IMR-90 (cell line): ENCODE measurements around the gene PPP6R1. TPM values are rescaled to one million over a fixed set of nuclear protein-coding genes. Genes with fewer than 3 reads are reported as not detected.

Experiments
- ATAC-seq: fragments of 200-7000 bp; cut with Tn5 transposase; 2 replicates; pipeline ENCODE4 v1.9.1; 2020; ENCODE audit warnings: low read depth, mild to moderate bottlenecking, moderate library complexity
- BruUV-seq: library from RNA; stranded (reverse); fragments of 400-500 nt; replicated peaks from 2 replicates; lab custom pipeline; 2021; lab: Mats Ljungman, UMichigan
- CTCF ChIA-PET: fragments of 300-600 bp; formaldehyde crosslinking; extraction: SDS; loops from one replicate; lab custom pipeline; 2021; ENCODE audit warnings: antibody characterized with exemption; lab: Yijun Ruan, JAX
- POLR2A ChIA-PET: fragments of 300-600 bp; sonication (Branson Sonifier 250); formaldehyde crosslinking; loops from one replicate; lab custom pipeline; 2022; ENCODE audit warnings: antibody characterized with exemption; ENCODE audit not compliant: unreplicated experiment; lab: Charles Lee
- DNase-seq: peaks from one replicate; pipeline ENCODE4 v3.0.0; 2013
- H2AFZ ChIP-seq: replicated peaks from 2 replicates; pipeline ENCODE3; 2013; ENCODE audit warnings: low read length, mild to moderate bottlenecking; ENCODE audit not compliant: poor library complexity
- H2AK5ac ChIP-seq: 2 replicates; pipeline ENCODE4 v1.6.1; 2013; ENCODE audit warnings: low read depth, low read length, inconsistent platforms
- H2AK9ac ChIP-seq: replicated peaks from 2 replicates; pipeline ENCODE3; 2013; ENCODE audit warnings: mild to moderate bottlenecking, low read depth, low read length, moderate library complexity; ENCODE audit not compliant: poor library complexity
- H2BK120ac ChIP-seq: 2 replicates; pipeline ENCODE4 v1.6.1; 2013; ENCODE audit warnings: low read depth, low read length, inconsistent platforms
- H2BK15ac ChIP-seq: 3 replicates; pipeline ENCODE4 v1.6.1; 2013; ENCODE audit warnings: low read depth, low read length, inconsistent platforms
- H2BK20ac ChIP-seq: 2 replicates; pipeline ENCODE4 v1.6.1; 2013; ENCODE audit warnings: low read depth, mild to moderate bottlenecking, inconsistent platforms, low read length, moderate library complexity
- H2BK5ac ChIP-seq: 2 replicates; pipeline ENCODE4 v1.6.1; 2013; ENCODE audit warnings: mild to moderate bottlenecking, low read depth, low read length, inconsistent platforms; ENCODE audit not compliant: poor library complexity, severe bottlenecking
- H3K14ac ChIP-seq: replicated peaks from 2 replicates; pipeline ENCODE4 v1.6.1; 2013; ENCODE audit warnings: low read depth, low read length, inconsistent platforms
- H3K18ac ChIP-seq: 2 replicates; pipeline ENCODE4 v1.6.1; 2013; ENCODE audit warnings: low read depth, low read length, control low read depth
- H3K23ac ChIP-seq: 2 replicates; pipeline ENCODE4 v1.6.1; 2013; ENCODE audit warnings: low read depth, low read length, inconsistent platforms
- H3K27ac ChIP-seq: 2 replicates; pipeline ENCODE4 v1.5.1; 2013; ENCODE audit warnings: mild to moderate bottlenecking, control low read depth, low read length; ENCODE audit not compliant: insufficient read depth
- H3K27me3 ChIP-seq: 2 replicates; pipeline ENCODE4 v1.6.1; 2013; ENCODE audit warnings: low read length; ENCODE audit not compliant: control insufficient read depth, insufficient read depth
- H3K36me3 ChIP-seq: 2 replicates; pipeline ENCODE4 v1.6.1; 2013; ENCODE audit warnings: low read length, mixed read lengths; ENCODE audit not compliant: control insufficient read depth, insufficient read depth
- H3K4ac ChIP-seq: 2 replicates; pipeline ENCODE4 v1.6.1; 2013; ENCODE audit warnings: low read depth, low read length, inconsistent platforms
- H3K4me1 ChIP-seq: 2 replicates; pipeline ENCODE4 v1.6.1; 2013; ENCODE audit warnings: low read length, mixed read lengths; ENCODE audit not compliant: control insufficient read depth, insufficient read depth
- H3K4me2 ChIP-seq: 2 replicates; pipeline ENCODE4 v1.6.1; 2013; ENCODE audit warnings: low read depth, mild to moderate bottlenecking, control low read depth, low read length, moderate library complexity
- H3K4me3 ChIP-seq: 2 replicates; pipeline ENCODE4 v1.5.1; 2013; ENCODE audit warnings: low read depth, mild to moderate bottlenecking, control low read depth, low read length, moderate library complexity; ENCODE audit not compliant: insufficient read depth
- H3K56ac ChIP-seq: 2 replicates; pipeline ENCODE4 v1.6.1; 2013; ENCODE audit warnings: low read length, inconsistent platforms; ENCODE audit not compliant: insufficient read depth; ENCODE audit errors: extremely low read depth
- H3K79me1 ChIP-seq, 2 experiments: 2 replicates each; pipeline ENCODE4 v1.6.1; 2013; ENCODE audit warnings: low read length in 2 of 2, inconsistent platforms in 1 of 2, low read depth in 1 of 2
- H3K9ac ChIP-seq: 2 replicates; pipeline ENCODE4 v1.6.1; 2013; ENCODE audit warnings: low read depth, low read length, control low read depth
- H3K9me1 ChIP-seq: 2 replicates; pipeline ENCODE4 v1.6.1; 2013; ENCODE audit warnings: low read length, inconsistent platforms; ENCODE audit not compliant: insufficient read depth
- H3K9me3 ChIP-seq: 2 replicates; pipeline ENCODE4 v1.6.1; 2013; ENCODE audit warnings: low read length; ENCODE audit not compliant: control insufficient read depth, insufficient read depth
- H4K20me1 ChIP-seq: 2 replicates; pipeline ENCODE4 v1.6.1; 2013; ENCODE audit warnings: low read length, inconsistent platforms; ENCODE audit not compliant: insufficient read depth
- H4K5ac ChIP-seq: 2 replicates; pipeline ENCODE4 v1.6.1; 2013; ENCODE audit warnings: mild to moderate bottlenecking, low read depth, low read length, control low read depth
- H4K8ac ChIP-seq, 2 experiments: 2 replicates each; pipeline ENCODE4 v1.6.1; 2013; ENCODE audit warnings: low read depth in 2 of 2, low read length in 2 of 2, control low read depth in 1 of 2, inconsistent platforms in 1 of 2
- H4K91ac ChIP-seq: 2 replicates; pipeline ENCODE4 v1.6.1; 2013; ENCODE audit warnings: low read depth, low read length, inconsistent platforms; ENCODE audit not compliant: insufficient read depth
- BHLHE40 ChIP-seq: fragments of 150-350 bp; IDR thresholded peaks from 2 replicates; pipeline ENCODE4 v1.6.1; 2016; ENCODE audit warnings: mild to moderate bottlenecking, low read depth, low read length
- CEBPB ChIP-seq: IDR thresholded peaks from 2 replicates; pipeline ENCODE4 v1.6.1; 2012; ENCODE audit warnings: low read depth, low read length, improper control_type of control experiment
- CHD1 ChIP-seq: IDR thresholded peaks from 2 replicates; pipeline ENCODE4 v1.6.1; 2012; ENCODE audit warnings: low read depth, low read length, improper control_type of control experiment
- CTCF ChIP-seq: conservative IDR thresholded peaks from 2 replicates; pipeline ENCODE4 v1.5.1; 2012; ENCODE audit warnings: mild to moderate bottlenecking, low read depth, low read length, improper control_type of control experiment
- ELK1 ChIP-seq: fragments of 150-350 bp; IDR thresholded peaks from 2 replicates; pipeline ENCODE4 v1.6.1; 2016; ENCODE audit warnings: low read depth, mild to moderate bottlenecking, low read length, moderate library complexity, borderline replicate concordance
- FOS ChIP-seq: fragments of 150-350 bp; IDR thresholded peaks from 2 replicates; pipeline ENCODE4 v1.6.1; 2016; ENCODE audit warnings: low read depth, low read length
- MAFK ChIP-seq: IDR thresholded peaks from 2 replicates; pipeline ENCODE4 v1.6.1; 2012; ENCODE audit warnings: low read depth, low read length, improper control_type of control experiment
- MAZ ChIP-seq: IDR thresholded peaks from 2 replicates; pipeline ENCODE4 v1.6.1; 2012; ENCODE audit warnings: low read depth, mild to moderate bottlenecking, low read length, improper control_type of control experiment, moderate library complexity, borderline replicate concordance
- MXI1 ChIP-seq: IDR thresholded peaks from 2 replicates; pipeline ENCODE4 v1.6.1; 2012; ENCODE audit warnings: low read depth, mild to moderate bottlenecking, low read length, moderate library complexity, borderline replicate concordance
- NFE2L2 ChIP-seq: fragments of 150-350 bp; IDR thresholded peaks from 2 replicates; pipeline ENCODE4 v1.6.1; 2016; ENCODE audit warnings: low read depth, mild to moderate bottlenecking, low read length
- POLR2A ChIP-seq: IDR thresholded peaks from 2 replicates; pipeline ENCODE4 v1.6.1; 2012; ENCODE audit warnings: mild to moderate bottlenecking, low read depth, low read length
- RAD21 ChIP-seq: IDR thresholded peaks from 2 replicates; pipeline ENCODE4 v1.6.1; 2012; ENCODE audit warnings: low read length, improper control_type of control experiment
- RFX5 ChIP-seq: IDR thresholded peaks from 2 replicates; pipeline ENCODE4 v1.8.0; 2012; ENCODE audit warnings: low read depth, mild to moderate bottlenecking, low read length, moderate library complexity
- SMC3 ChIP-seq: fragments of 150-350 bp; IDR thresholded peaks from 2 replicates; pipeline ENCODE4 v1.6.1; 2016; ENCODE audit warnings: low read depth, mild to moderate bottlenecking, antibody characterized with exemption, low read length, moderate library complexity
- USF2 ChIP-seq: fragments of 150-350 bp; IDR thresholded peaks from 2 replicates; pipeline ENCODE4 v1.6.1; 2017; ENCODE audit warnings: mild to moderate bottlenecking, antibody characterized with exemption, low read length, low read depth
- WGBS, 2 experiments: methylation state at CpG; one replicate each; pipeline versions ENCODE4 v1.1.5 to v1.1.7; 2013; ENCODE audit warnings: missing lambda C conversion rate in 2 of 2; ENCODE audit not compliant: insufficient read length in 1 of 2; ENCODE audit errors: extremely low coverage in 2 of 2; 5-methylcytosine and 5-hydroxymethylcytosine counted together
- dilution Hi-C: fragments of 300-500 bp; cut with HindIII; formaldehyde crosslinking; loops from one replicate; pipeline ENCODE4 v1.14.3; 2018; ENCODE audit warnings: low sequenced_read_pairs; ENCODE audit not compliant: unreplicated experiment
- in situ Hi-C: fragments of 300-500 bp; cut with MboI; formaldehyde crosslinking; loops from 3 replicates; pipeline ENCODE4 v1.14.3; 2019; ENCODE audit warnings: low sequenced_read_pairs, inconsistent platforms, mixed read lengths
- intact Hi-C: fragments of 100-400 bp; cut with micrococcal nuclease; formaldehyde crosslinking; loops from 2 replicates; pipeline ENCODE4 v1.10.0; 2022
- polyA plus RNA-seq, 3 experiments: library from polyadenylated mRNA; depleted of rRNA; stranded (reverse); fragments of >200 nt; gene quantifications; 2 replicates each; pipeline ENCODE4 v1.2.3, GENCODE V29; 2012; ENCODE audit warnings: low replicate concordance in 1 of 3
- total RNA-seq: library from RNA; depleted of rRNA; stranded (reverse); fragments of >200 nt; gene quantifications from 2 replicates; pipeline ENCODE4 v1.2.3, GENCODE V29; 2012

The PPP6R1 gene
- total and polyA plus RNA-seq, 2 of the 4 experiments (the other 2 are of a cell fraction), result 19.9 to 50.2 TPM

- peaks cover 11% of the 10 kb centered on the region for H4K20me1 ChIP-seq
- H3K4me3 ChIP-seq, result no peak overlapping the region
- H2BK20ac ChIP-seq, result no peak overlapping the region
- H2AK5ac ChIP-seq, result no peak overlapping the region
- H3K27me3 ChIP-seq, result no peaks in the 10 kb centered on the region
- POLR2A ChIA-PET, result no interaction called here
- H3K9ac ChIP-seq, result no peak overlapping the region
- H2BK120ac ChIP-seq, result no peak overlapping the region
- H2BK5ac ChIP-seq, result no peak overlapping the region
- in situ Hi-C loops, result no loop called here
- H4K8ac ChIP-seq, result no peak overlapping the region
- H3K14ac ChIP-seq, result no peak overlapping the region
- no peaks in the 10 kb centered on the region for H3K9me3 ChIP-seq
- H3K4me1 ChIP-seq, result no peaks in the 10 kb centered on the region
- no CpG with 5 or more reads among the region's 7 CpGs for WGBS, 2 experiments
- CTCF ChIA-PET, result no interaction called here
- H3K4me2 ChIP-seq, result no peak overlapping the region
- no peak overlapping the region for H4K91ac ChIP-seq
- no peak overlapping the region for H2BK15ac ChIP-seq
- intact Hi-C loops, result no loop called here
- no peak overlapping the region for H3K23ac ChIP-seq
- H2AFZ ChIP-seq, result no peak overlapping the region
- peaks cover 27% of the 10 kb centered on the region for H3K36me3 ChIP-seq
- DNase-seq (no peak), ATAC-seq (no peak)
- H3K4ac ChIP-seq, result no peak overlapping the region
- H3K18ac ChIP-seq, result no peak overlapping the region
- no peak overlapping the region for H4K5ac ChIP-seq
- BruUV-seq, result no TSS peak
- TF ChIP-seq ELK1 (no peak), USF2 (no peak), MAFK (no peak), RAD21 (no peak), RFX5 (no peak), SMC3 (no peak), CTCF (no peak), MAZ (no peak), CHD1 (no peak), FOS (no peak), POLR2A (no peak), BHLHE40 (no peak), NFE2L2 (no peak), CEBPB (no peak), MXI1 (no peak)
- no peak overlapping the region for H3K56ac ChIP-seq
- H3K9me1 ChIP-seq, result 0 out of 2 replicates have a peak, but pooled peaks cover 6% of the 10 kb centered on the region
- no peaks in the 10 kb centered on the region for H3K79me1 ChIP-seq
- no peak overlapping the region for H3K27ac ChIP-seq
- no peak overlapping the region for H2AK9ac ChIP-seq
- dilution Hi-C loops, result no loop called here
Observed at GRCh38 chr19:55225415-55225958, 33.3 kb downstream of the PPP6R1 start.
